ENCODE measurements around the gene MACO1. TPM values are rescaled to one million over a fixed set of nuclear protein-coding genes. Genes with fewer than 3 reads are reported as not detected.

Gene MACO1
- total and polyA plus RNA-seq, 10 donors: 6.9 to 21.0 (median 17.3) TPM

DNA sequence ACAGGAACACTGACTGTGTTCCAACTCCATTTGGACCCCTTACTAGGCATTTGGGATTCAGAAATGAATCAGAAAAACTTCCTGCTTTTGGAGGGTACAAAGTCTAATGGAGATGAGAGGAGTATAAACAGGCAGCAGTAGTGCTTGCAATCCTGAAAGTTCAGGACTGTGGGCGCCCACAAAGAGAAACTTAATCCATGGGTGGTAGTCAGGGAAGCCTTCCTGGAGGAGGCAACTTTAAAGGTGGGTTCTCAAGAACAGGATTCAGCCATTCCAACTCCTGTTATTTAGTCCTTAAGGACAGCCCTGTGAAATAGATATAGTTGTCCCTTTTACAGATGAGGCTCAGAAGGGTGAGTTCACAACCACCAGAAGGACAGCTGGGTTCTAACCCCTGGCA is 110.7 kb downstream of the MACO1 start:
- no peak for TF ChIP-seq POLR2AphosphoS5 (IDR thresholded peaks at IDR 0.05)
- no peak for TF ChIP-seq POLR2A (IDR thresholded peaks at IDR 0.05)
- TF ChIP-seq CTCF (IDR thresholded peaks at IDR 0.05 in 8 of 11, conservative IDR thresholded peaks at IDR 0.05 in 3 of 11): no peak
- 86 to 100% (median 93%) methylated on average over 1 of the region's 1 CpG for WGBS, 5 donors
- no peak for DNase-seq
- H3K27me3 ChIP-seq (replicated peaks in 1 of 7): peaks cover 0 to 4% (median 0%) of the 10 kb centered on the region in 7 donors
- peak overlapping the region in 6 of 8 donors; percentile 36 to 92 (median 72) for H3K27ac ChIP-seq
- peaks cover 0 to 6% (median 0%) of the 10 kb centered on the region in 6 donors for H3K36me3 ChIP-seq
- H3K4me1 ChIP-seq: peaks cover 12 to 63% (median 45%) of the 10 kb centered on the region in 6 donors
- H3K9me3 ChIP-seq: no peaks in the 10 kb centered on the region
- intact Hi-C loops (cut with DNase I; ENCODE audit: low total_unique reads): no loop called here
- no peak overlapping the region for H3K4me3 ChIP-seq

GRCh38 chr1:25541889-25542658 is 111.4 kb downstream of the MACO1 start:
- intact Hi-C loops (cut with DNase I; ENCODE audit: low total_unique reads): no loop called here
- WGBS, 5 donors: 66 to 87% (median 78%) methylated on average over 8 of the region's 8 CpGs
- H3K4me1 ChIP-seq: peaks cover 17 to 67% (median 51%) of the 10 kb centered on the region in 6 donors

DNA sequence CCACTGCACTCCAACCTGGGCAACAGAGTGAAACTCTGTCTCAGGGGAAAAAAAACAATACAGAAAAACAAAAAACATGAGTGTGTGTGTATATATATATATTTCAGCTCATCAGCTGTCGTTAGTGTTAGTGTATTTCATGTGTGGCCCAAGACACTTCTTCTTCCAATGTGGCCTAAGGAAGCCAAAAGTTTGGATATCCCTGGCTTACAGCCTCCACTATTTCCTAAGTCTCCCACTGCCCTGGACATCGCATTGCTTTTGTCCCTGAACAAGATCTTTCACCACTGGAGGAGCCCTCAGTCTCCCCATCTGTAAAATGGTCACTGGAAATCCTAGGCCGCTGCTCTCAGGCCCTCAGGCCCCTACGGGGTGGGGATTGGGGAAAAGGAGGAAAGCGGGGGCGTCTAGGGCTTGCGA is 112.3 kb downstream of the MACO1 start:
- DNase-seq: no peak
- peaks cover 0 to 6% (median 0%) of the 10 kb centered on the region in 6 donors for H3K36me3 ChIP-seq
- TF ChIP-seq POLR2AphosphoS5 (IDR thresholded peaks at IDR 0.05): no peak
- no peak for TF ChIP-seq POLR2A (IDR thresholded peaks at IDR 0.05)
- TF ChIP-seq CTCF (IDR thresholded peaks at IDR 0.05 in 8 of 11, conservative IDR thresholded peaks at IDR 0.05 in 3 of 11): no peak
- H3K9me3 ChIP-seq: no peaks in the 10 kb centered on the region
- WGBS, 5 donors: 25 to 49% (median 33%) methylated on average over 2 to 7 of the region's 7 CpGs
- intact Hi-C loops (cut with DNase I; ENCODE audit: low total_unique reads): no loop called here
- H3K4me3 ChIP-seq: peak overlapping the region in 7 of 8 donors; percentile 74 to 96 (median 88)
- peaks cover 19 to 73% (median 57%) of the 10 kb centered on the region in 6 donors for H3K4me1 ChIP-seq
- H3K27ac ChIP-seq: peak overlapping the region; percentile 75 to 92 (median 88)
- peaks cover 0 to 4% (median 0%) of the 10 kb centered on the region in 7 donors for H3K27me3 ChIP-seq (replicated peaks in 1 of 7)

More at GRCh38 chr1:25541889-25542658, 111.4 kb downstream of the MACO1 start:
- no peak for TF ChIP-seq CTCF (IDR thresholded peaks at IDR 0.05 in 8 of 11, conservative IDR thresholded peaks at IDR 0.05 in 3 of 11)
- H3K27ac ChIP-seq: peak overlapping the region in 6 of 8 donors; percentile 39 to 92 (median 79)
- peaks cover 0 to 4% (median 0%) of the 10 kb centered on the region in 7 donors for H3K27me3 ChIP-seq (replicated peaks in 1 of 7)
- H3K36me3 ChIP-seq: peaks cover 0 to 6% (median 0%) of the 10 kb centered on the region in 6 donors
- no peak for DNase-seq
- H3K4me3 ChIP-seq: no peak overlapping the region
- no peaks in the 10 kb centered on the region for H3K9me3 ChIP-seq
